GM12874 (cell line): ENCODE data around the gene ENTHD1.

Experiments
- CTCF ChIP-seq: IDR thresholded peaks from 2 replicates; pipeline ENCODE4 v1.5.1; 2011; ENCODE audit warnings: low read depth, mild to moderate bottlenecking, control low read depth, low read length, moderate library complexity; ENCODE audit not compliant: insufficient read depth

Gene ENTHD1

GRCh38 chr22:39713799-39714290 is 179.7 kb downstream of the ENTHD1 start:
- TF ChIP-seq CTCF = no peak

- TF ChIP-seq CTCF = no peak
These were observed 180.6 kb downstream of the ENTHD1 start for GRCh38 chr22:39712751-39713525.

DNA sequence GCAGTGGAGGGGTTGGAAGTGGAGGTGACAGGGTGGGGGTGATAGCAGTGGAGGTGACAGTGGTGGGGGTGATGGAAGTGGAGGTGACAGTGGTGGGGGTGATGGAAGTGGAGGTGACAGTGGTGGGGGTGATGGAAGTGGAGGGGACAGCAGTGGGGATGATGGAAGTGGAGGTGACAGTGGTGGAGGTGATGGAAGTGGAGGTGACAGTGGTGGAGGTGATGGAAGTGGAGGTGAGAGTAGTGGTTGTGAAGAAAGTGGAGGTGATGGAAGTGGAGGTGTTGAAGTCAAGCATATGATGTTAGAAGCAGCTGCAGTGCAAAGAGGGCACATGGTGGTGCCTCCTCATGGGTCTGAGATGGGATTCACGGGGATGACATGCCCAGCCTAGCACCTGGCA is 181.5 kb downstream of the ENTHD1 start:
- no peak for TF ChIP-seq CTCF

GRCh38 chr22:39710380-39711150 is 183.0 kb downstream of the ENTHD1 start:
- no peak for TF ChIP-seq CTCF

DNA sequence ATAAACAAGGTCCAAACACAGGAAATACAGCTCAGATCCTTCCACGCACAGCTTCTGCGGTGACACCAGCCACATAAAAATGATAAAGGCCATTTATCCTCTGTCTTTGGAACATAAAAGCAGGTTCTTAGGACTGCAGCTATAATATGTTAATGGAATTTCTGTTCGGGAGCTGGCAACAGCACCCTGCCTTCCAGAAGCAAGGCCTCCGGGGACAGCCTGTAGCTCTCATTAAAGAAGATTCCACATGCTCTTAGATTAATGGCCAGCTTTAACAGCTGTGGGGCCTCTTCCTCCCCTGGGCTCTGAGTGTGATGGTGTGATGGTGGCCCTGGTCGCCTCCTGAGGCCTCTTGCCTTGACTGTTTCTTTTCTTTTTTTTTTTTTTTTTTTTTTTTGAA is 185.7 kb downstream of the ENTHD1 start:
- TF ChIP-seq CTCF = no peak

GRCh38 chr22:39707351-39707750 is 186.2 kb downstream of the ENTHD1 start:
- no peak for TF ChIP-seq CTCF

DNA sequence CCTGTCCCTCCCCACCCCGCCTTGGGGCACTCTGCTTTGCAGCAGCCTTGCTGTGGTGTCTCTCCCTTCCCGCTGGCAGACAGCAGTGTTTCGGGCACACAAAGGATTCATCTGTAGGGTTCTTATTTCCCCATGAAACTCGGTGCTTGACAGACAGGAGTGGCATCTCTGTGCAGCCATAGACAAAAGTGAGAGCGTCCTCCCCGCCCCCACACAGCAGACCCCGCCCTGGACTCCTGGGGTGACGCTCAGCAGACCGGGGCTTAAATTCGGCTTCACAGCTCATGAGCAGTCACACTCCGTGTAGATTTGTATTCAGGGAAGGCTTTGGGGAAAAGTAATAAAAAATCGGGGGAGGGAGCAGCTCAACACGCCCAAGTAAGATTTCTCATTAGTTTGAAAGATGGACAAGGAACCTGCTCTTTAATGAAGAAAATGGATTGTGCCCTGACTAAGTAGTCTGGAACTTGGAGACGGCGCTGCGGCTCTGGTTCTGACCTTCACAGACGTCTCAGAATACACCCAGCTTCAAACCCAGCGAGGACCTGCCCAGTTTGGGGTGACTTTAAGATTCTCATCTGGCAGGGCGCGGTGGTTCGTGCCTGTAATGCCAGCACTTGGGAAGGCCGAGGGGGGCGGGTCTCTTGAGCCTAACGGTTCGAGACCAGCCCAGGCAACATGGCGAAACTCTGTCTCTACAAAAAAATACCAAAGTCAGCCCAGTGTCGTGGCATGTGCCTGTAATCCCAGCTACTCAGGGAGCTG is 187.0 kb downstream of the ENTHD1 start:
- TF ChIP-seq CTCF = no peak
